Activated naive CD4-positive, alpha-beta T cell treated with anti-CD3 and anti-CD28 coated beads, Interleukin-2, amount 10 ng/mL, durations not matched to agents 7 days and 5 days (primary cell): ENCODE measurements around the gene TENT4A.

Experiments
- CTCF ChIA-PET: fragments of 350-600 bp; sonication (Branson Sonifier 250); formaldehyde crosslinking; loops from one replicate; lab custom pipeline; 2021; ENCODE audit warnings: antibody characterized with exemption; lab: Charles Lee
- DNase-seq: peaks from one replicate; pipeline ENCODE4 v3.0.0-alpha.2; 2020
- H3K27ac Mint-ChIP-seq: one replicate; pipeline ENCODE4 v1.8.0; 2021; ENCODE audit warnings: mild to moderate bottlenecking, moderate library complexity, mixed read lengths
- H3K27me3 Mint-ChIP-seq: one replicate; pipeline ENCODE4 v1.8.0; 2021; ENCODE audit warnings: mild to moderate bottlenecking, mixed read lengths
- H3K36me3 Mint-ChIP-seq: one replicate; pipeline ENCODE4 v1.8.0; 2021; ENCODE audit warnings: mixed read lengths
- H3K4me1 Mint-ChIP-seq: one replicate; pipeline ENCODE4 v1.8.0; 2021; ENCODE audit warnings: mixed read lengths
- H3K4me3 Mint-ChIP-seq: one replicate; pipeline ENCODE4 v1.8.0; 2021; ENCODE audit warnings: mild to moderate bottlenecking, moderate library complexity, mixed read lengths
- H3K9me3 Mint-ChIP-seq: one replicate; pipeline ENCODE4 v1.8.0; 2021; ENCODE audit warnings: mixed read lengths

TENT4A gene

GRCh38 chr5:6791031-6791430, 77.8 kb downstream of the TENT4A start:
- Mint-ChIP-seq H3K36me3 (no peaks in the 10 kb centered on the region), H3K27me3 (peaks cover 37% of the 10 kb centered on the region), H3K9me3 (no peaks in the 10 kb centered on the region), H3K4me3 (no peak overlapping the region), H3K4me1 (peaks cover 6% of the 10 kb centered on the region), H3K27ac (no peak overlapping the region)
- CTCF ChIA-PET, result interaction anchor here (1.7 kb wide), 1 partner anchor 8 kb away, joined by 3 read pairs; no protein-coding TSS in a partner anchor
- DNase-seq, result no peak

- CTCF ChIA-PET, result no interaction called here
Observed at GRCh38 chr5:6792376-6792775, 79.1 kb downstream of the TENT4A start.

GRCh38 chr5:6792911-6793471, 79.8 kb downstream of the TENT4A start:
- H3K9me3 Mint-ChIP-seq, result no peaks in the 10 kb centered on the region
- H3K27me3 Mint-ChIP-seq, result peaks cover 34% of the 10 kb centered on the region
- CTCF ChIA-PET, result interaction anchor here (1.1 kb wide), 1 partner anchor 15 kb away, joined by 3 read pairs; no protein-coding TSS in a partner anchor
- H3K27ac Mint-ChIP-seq, result no peak overlapping the region
- DNase-seq, result no peak
- no peaks in the 10 kb centered on the region for H3K36me3 Mint-ChIP-seq
- H3K4me1 Mint-ChIP-seq, result peaks cover 6% of the 10 kb centered on the region
- no peak overlapping the region for H3K4me3 Mint-ChIP-seq

More at GRCh38 chr5:6792376-6792775, 79.1 kb downstream of the TENT4A start:
- Mint-ChIP-seq H3K4me3 (no peak overlapping the region), H3K4me1 (peaks cover 6% of the 10 kb centered on the region), H3K27ac (no peak overlapping the region), H3K36me3 (no peaks in the 10 kb centered on the region), H3K9me3 (no peaks in the 10 kb centered on the region), H3K27me3 (peaks cover 34% of the 10 kb centered on the region)
- DNase-seq, result no peak

GRCh38 chr5:6801236-6801635, 88.0 kb downstream of the TENT4A start:
- CTCF ChIA-PET, result no interaction called here
- H3K27ac Mint-ChIP-seq, result no peak overlapping the region
- no peaks in the 10 kb centered on the region for H3K36me3 Mint-ChIP-seq
- no peak overlapping the region for H3K4me3 Mint-ChIP-seq
- no peaks in the 10 kb centered on the region for H3K9me3 Mint-ChIP-seq
- no peaks in the 10 kb centered on the region for H3K4me1 Mint-ChIP-seq
- peaks cover 17% of the 10 kb centered on the region for H3K27me3 Mint-ChIP-seq
- DNase-seq, result no peak

- Mint-ChIP-seq H3K4me1 (no peaks in the 10 kb centered on the region), H3K9me3 (no peaks in the 10 kb centered on the region), H3K4me3 (no peak overlapping the region), H3K27me3 (peaks cover 21% of the 10 kb centered on the region), H3K27ac (no peak overlapping the region), H3K36me3 (no peaks in the 10 kb centered on the region)
- CTCF ChIA-PET, result no interaction called here
- no peak for DNase-seq
Observed at GRCh38 chr5:6803981-6804550, 90.8 kb downstream of the TENT4A start.

- DNase-seq, result no peak
- Mint-ChIP-seq H3K27ac (no peak overlapping the region), H3K4me1 (no peaks in the 10 kb centered on the region), H3K4me3 (no peak overlapping the region), H3K27me3 (peaks cover 19% of the 10 kb centered on the region), H3K9me3 (no peaks in the 10 kb centered on the region), H3K36me3 (no peaks in the 10 kb centered on the region)
- CTCF ChIA-PET, result no interaction called here
Observed at GRCh38 chr5:6804766-6805501, 91.7 kb downstream of the TENT4A start.

- CTCF ChIA-PET, result no interaction called here
- Mint-ChIP-seq H3K4me1 (no peaks in the 10 kb centered on the region), H3K9me3 (no peaks in the 10 kb centered on the region), H3K4me3 (no peak overlapping the region), H3K27ac (no peak overlapping the region), H3K27me3 (peaks cover 22% of the 10 kb centered on the region), H3K36me3 (no peaks in the 10 kb centered on the region)
- DNase-seq, result no peak
Observed at GRCh38 chr5:6805841-6806240, 92.6 kb downstream of the TENT4A start.
